GM21526 (cell line): ENCODE data around the gene HOXC6.

Experiments
- ATAC-seq: cut with Tn5 transposase; IDR thresholded peaks from one replicate; pipeline ENCODE4 v1.9.1; 2021; ENCODE audit warnings: moderate library complexity; ENCODE audit not compliant: unreplicated experiment, low FRiP score

Gene HOXC6

DNA sequence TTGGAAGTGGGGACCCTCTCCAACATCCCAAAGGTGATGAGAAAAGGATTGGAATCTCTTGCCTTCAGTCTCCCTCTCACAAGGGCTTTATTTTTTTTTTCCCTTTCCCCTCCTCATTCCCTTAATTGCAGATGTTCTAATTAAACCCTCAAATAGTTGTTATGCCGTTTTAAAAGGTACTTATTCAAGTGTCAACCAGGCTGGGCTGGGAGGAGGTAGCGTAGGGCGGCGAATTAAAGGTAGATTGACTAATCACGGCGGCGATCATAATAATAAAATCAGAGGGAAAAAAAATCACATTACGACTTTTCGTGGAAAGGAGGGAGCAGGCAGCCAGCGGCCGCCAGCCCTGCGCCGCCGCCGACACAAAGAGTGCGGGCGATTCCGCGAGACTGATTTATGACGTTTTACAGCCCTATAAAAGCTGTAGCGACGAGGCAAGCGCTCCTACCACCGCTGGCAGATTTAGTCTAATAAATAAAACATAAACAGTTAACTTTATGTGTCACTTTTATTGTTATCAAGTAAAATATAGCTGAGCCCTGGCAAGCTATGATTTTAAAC lies 23.7 kb downstream of the HOXC6 start:
- no peak for ATAC-seq

DNA sequence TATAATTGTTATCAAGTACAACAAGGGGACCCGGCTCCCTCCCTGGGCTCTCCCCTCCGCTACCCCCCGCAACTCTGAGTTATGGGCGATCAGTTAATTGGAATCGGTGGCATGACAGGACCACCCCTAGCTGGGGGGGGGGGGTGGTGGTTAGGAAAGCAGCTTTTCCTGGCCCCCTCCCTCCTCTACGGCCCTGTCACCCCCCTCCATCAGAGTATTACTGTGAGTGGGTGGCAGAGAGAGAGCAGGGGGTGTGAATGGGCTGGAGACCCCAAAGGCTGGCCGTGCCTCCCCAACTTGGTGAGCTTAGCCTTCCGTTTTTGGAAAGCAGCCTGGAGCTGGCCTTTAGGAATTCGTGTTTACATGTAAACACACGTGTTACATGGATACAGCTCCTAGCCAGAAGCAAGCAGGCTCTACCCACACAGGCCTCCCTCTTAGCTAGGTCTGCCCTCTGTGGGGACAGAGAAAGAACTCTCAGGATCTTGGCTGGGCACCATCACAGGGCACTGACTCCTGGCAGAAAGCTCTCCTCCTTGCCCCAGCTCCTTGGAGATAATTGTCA lies 24.3 kb downstream of the HOXC6 start:
- no peak for ATAC-seq

DNA sequence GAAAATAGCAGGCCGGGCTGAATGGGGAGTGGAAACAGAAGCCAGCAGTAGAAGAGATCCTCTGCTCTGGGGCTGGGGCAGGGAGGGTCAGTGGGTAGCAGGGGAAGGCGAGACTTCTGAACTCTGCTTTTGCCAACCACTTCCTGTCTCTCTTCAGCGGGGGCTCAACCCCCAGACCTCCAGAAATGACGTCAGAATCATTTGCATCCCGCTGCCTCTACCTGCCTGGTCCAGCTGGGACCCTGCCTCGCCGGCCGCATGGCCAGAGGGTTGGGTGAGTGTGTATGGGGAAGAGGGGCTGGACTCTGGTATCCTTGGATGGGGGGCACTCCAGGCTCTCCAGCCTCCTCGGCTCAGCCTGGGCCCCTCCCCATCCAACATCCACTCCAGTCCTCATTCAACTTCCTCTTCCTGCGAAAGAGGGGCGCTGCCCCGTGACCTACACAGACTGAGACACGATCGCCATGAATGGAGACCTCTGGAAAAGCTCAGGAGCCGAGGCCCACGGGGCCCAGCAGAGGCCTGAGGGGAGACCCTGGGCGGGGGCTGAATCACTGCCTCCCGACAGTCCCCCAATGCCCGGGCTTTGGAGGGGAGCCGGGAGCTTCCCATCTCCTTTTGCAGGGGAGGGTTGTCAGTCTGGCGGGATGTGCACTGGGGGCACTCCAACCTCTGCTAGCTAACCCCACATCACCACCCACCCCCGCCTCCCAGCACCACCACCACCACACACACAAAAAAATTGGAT lies 24.9 kb downstream of the HOXC6 start:
- peak; percentile 64 for ATAC-seq

GRCh38 chr12:54053751-54054741 lies 25.8 kb downstream of the HOXC6 start, which contains the start of gene HOXC4:
Gene HOXC4, plus strand, starts transcription at chr12:54053835. Its CDS starts 88 bp downstream, at chr12:54053923.
- ATAC-seq: peak; percentile 33

- no peak for ATAC-seq
Measured at GRCh38 chr12:54054742-54055194, 26.5 kb downstream of the HOXC6 start.

GRCh38 chr12:54055552-54055951 lies 27.3 kb downstream of the HOXC6 start:
- ATAC-seq: no peak

DNA sequence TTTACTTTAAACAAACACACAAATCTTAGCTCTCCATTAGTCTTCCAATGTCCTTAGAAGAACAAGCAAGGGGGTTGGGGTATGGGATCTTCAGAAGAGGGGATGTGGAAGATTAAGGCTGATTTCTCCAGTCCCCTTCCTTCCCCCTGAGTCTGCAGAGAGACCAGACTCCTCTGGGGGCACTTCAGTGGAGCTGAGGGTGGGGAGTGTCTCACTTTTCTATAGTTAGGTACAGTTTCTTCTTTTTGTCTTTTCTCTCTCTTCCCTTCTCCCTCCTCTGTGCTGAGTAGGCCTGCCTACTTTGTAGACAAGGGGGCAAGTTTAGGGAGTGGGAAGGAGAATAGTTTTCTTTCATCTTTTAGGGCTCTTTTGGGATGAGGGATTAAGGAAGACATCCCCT lies 27.9 kb downstream of the HOXC6 start:
- no peak for ATAC-seq

DNA sequence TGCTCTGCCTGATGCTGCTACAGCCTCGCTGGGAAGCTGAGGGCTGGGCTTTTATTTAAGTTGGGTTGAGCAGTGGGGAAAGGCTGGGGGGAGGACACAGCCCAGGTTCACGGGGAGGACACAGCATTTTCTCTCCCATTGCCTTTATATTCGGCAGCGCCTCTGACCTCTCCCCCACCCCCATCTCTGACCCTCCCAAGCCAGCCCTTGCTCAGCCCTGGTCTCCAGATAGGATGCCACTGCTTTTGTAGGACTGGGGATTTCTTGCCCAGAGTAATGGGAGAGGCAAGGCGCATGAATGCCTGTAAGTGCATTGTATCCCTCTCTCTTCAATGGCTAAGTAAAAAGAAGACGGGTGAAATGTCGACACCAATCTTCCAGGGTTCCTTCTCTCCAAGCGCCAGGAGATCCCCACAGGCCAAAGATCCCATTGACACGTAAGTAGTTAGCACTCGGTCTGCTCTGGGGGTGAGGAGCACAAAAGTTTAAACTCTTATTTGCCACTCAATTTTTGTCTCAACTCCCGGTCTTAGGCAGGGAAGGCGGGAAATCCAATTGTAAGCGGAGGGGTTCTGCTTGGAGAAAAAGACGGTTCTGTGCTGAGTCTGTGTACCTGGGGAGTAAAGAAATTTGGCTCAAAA lies 30.0 kb downstream of the HOXC6 start:
- no peak for ATAC-seq

GRCh38 chr12:54059668-54060067 lies 31.4 kb downstream of the HOXC6 start:
- no peak for ATAC-seq

GRCh38 chr12:54060174-54060974 lies 32.1 kb downstream of the HOXC6 start:
- ATAC-seq: no peak

GRCh38 chr12:54060975-54061778 lies 32.9 kb downstream of the HOXC6 start:
- no peak for ATAC-seq

DNA sequence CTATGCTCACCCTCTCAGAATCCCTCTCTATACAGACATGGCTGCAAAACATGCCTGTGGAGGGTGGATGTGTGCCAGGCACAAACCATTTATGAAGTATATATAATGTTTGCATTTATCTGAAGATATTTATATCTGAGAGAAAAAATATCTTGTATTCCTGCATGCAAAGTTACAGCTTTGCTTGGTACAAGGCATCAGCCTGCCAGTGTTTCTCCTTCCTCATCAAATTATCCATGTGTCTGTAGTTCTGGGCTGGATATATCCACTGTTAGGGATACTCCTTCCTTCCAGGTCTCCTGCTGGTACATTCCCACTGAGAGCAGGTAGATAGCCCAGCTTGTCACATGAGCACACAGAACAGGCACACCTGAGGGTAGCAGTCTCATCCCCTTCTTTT lies 37.4 kb downstream of the HOXC6 start:
- no peak for ATAC-seq

- no peak for ATAC-seq
Measured at GRCh38 chr12:54066408-54066807, 38.2 kb downstream of the HOXC6 start.

DNA sequence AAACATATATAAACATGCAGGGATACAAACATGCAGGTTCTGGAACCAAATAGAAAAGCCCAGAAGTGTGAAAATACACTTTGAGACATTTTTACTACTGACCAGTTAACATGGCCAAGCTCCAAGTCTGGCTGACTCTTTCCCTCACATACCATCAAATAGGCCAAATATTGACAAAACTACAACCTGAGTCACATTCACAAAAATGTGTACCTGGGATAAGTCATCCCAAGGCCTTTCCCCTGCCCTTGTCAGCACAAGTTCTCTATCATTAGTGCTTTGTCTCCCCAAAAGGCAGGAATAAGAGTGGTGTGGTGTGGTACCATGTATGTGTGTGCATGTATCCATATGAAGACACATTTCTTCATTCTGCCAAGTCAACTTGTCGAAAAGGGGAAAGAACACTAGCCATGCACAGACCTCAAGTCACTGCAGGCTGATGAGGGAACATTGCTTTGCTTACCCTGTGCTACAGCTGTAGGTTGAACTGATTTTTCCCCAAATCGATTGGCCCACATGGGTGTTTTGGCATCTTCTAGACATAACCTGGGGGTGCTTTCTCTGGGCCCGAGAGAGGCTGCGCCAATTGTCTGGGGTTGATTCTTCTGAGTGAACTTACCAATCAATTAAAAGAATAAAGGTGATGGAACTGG lies 40.3 kb downstream of the HOXC6 start:
- no peak for ATAC-seq

- no peak for ATAC-seq
Measured at GRCh38 chr12:54071942-54072341, 43.7 kb downstream of the HOXC6 start.

DNA sequence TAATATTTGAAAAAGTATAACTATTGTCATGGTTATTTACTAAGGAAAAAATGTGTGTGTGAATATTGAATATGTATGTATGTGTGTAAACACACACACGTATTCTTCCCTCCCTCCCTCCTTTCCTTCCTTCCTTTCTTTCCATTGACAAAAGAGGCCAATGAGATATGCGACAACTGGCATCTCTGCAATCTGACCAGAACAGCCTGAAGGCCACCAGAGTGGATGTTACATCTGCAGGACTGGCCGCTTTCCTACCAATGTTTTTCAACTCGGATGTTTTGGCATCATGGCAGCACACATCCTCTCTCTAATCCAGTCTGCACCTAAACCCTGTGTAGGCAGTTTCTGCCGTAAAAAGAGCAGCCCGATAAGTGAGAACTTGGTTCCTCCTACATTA lies 46.1 kb downstream of the HOXC6 start:
- ATAC-seq: no peak

GRCh38 chr12:54075409-54075808 lies 47.2 kb downstream of the HOXC6 start:
- ATAC-seq: no peak

DNA sequence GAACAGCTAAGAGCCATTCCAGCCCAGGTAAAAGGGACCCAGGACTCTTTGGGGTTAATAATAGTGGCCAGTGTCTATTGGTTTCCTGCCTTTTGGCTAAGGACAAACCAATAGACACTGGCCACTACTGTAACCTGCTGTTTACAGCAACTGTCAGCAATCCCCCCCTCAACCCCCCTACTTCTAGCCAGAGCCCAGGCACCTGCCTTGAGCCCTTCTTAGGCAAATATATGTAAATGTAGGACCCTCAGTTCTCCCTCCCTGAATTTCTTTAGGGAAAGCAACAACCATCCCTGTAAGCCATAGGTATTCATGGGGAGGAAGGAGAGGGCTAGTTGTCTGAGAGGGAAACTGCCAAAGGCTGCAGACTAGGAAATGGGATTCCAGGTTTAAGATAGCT lies 47.7 kb downstream of the HOXC6 start:
- ATAC-seq: no peak
